Neural cell (in vitro differentiated cells): ENCODE results near the gene KAT2A. TPM values are rescaled to one million over a fixed set of nuclear protein-coding genes. Genes with fewer than 3 reads are reported as not detected.

Source experiments
- H2AFZ ChIP-seq: fragments of 200-600, 300-800 bp; sonication (generic), shearing (Covaris generic); 2 replicates; pipeline ENCODE4 v1.6.0; 2014; ENCODE audit warnings: low read depth, mild to moderate bottlenecking, antibody characterized with exemption, low read length, moderate library complexity
- H3F3A ChIP-seq: fragments of 200-600 bp; shearing (Covaris generic); 2 replicates; pipeline ENCODE4 v1.6.1; 2016; ENCODE audit warnings: mild to moderate bottlenecking, moderate library complexity, mixed read lengths, antibody characterized with exemption, low read length; ENCODE audit not compliant: insufficient read depth, poor library complexity, severe bottlenecking
- H3K27ac ChIP-seq: fragments of 200-600, 300-800 bp; sonication (generic), shearing (Covaris generic); 2 replicates; pipeline ENCODE4 v1.5.1; 2014; ENCODE audit warnings: mild to moderate bottlenecking, low read length, moderate library complexity
- H3K27me3 ChIP-seq: fragments of 300-800, 200-600 bp; sonication (generic), shearing (Covaris generic); 2 replicates; pipeline ENCODE4 v1.6.0; 2014; ENCODE audit warnings: mild to moderate bottlenecking, low read depth, low read length, moderate library complexity; ENCODE audit not compliant: insufficient read depth
- H3K36me3 ChIP-seq: fragments of 300-800, 200-600 bp; sonication (generic), shearing (Covaris generic); 2 replicates; pipeline ENCODE4 v1.5.1; 2014; ENCODE audit warnings: mild to moderate bottlenecking, antibody characterized with exemption, low read length, moderate library complexity; ENCODE audit not compliant: insufficient read depth
- H3K4me2 ChIP-seq: fragments of 300-800, 200-600 bp; sonication (generic), shearing (Covaris generic); 2 replicates; pipeline ENCODE4 v1.6.0; 2014; ENCODE audit warnings: mild to moderate bottlenecking, low read length
- H3K4me3 ChIP-seq: fragments of 300-800, 200-600 bp; sonication (generic), shearing (Covaris generic); 2 replicates; pipeline ENCODE4 v1.5.1; 2014; ENCODE audit warnings: mild to moderate bottlenecking, low read length, moderate library complexity
- H3K79me2 ChIP-seq: fragments of 200-600 bp; shearing (Covaris generic); replicated peaks from 2 replicates; pipeline ENCODE4 v1.6.0; 2014; ENCODE audit warnings: mild to moderate bottlenecking, low read length, moderate library complexity; ENCODE audit not compliant: insufficient read depth
- H3K9ac ChIP-seq: fragments of 300-800, 200-600 bp; sonication (generic), shearing (Covaris generic); 2 replicates; pipeline ENCODE4 v1.6.1; 2016; ENCODE audit warnings: mild to moderate bottlenecking, low read length, mixed read lengths
- H3K9me2 ChIP-seq: fragments of 200-600 bp; shearing (Covaris generic); 2 replicates; pipeline ENCODE4 v1.6.1; 2016; ENCODE audit warnings: mild to moderate bottlenecking, low read length, mixed read lengths; ENCODE audit not compliant: insufficient read depth
- H3K9me3 ChIP-seq: fragments of 200-600, 300-800 bp; sonication (generic), shearing (Covaris generic); 2 replicates; pipeline ENCODE4 v1.6.1; 2016; ENCODE audit warnings: mild to moderate bottlenecking, mixed run types, low read length, moderate library complexity, mixed read lengths
- H4K20me1 ChIP-seq: fragments of 200-600 bp; shearing (Covaris generic); 2 replicates; pipeline ENCODE4 v1.6.1; 2016; ENCODE audit warnings: mild to moderate bottlenecking, mixed run types; ENCODE audit not compliant: insufficient read depth
- EP300 ChIP-seq: fragments of 450-650 bp; conservative IDR thresholded peaks from 2 replicates; pipeline ENCODE4 v1.6.1; 2014; ENCODE audit warnings: antibody characterized with exemption, mild to moderate bottlenecking, moderate library complexity; ENCODE audit not compliant: poor library complexity, severe bottlenecking
- EZH2 ChIP-seq: fragments of 200-600, 300-800 bp; shearing (Covaris generic), sonication (generic); IDR thresholded peaks from 2 replicates; pipeline ENCODE4 v1.6.1; 2014; ENCODE audit warnings: antibody characterized with exemption, low read length, borderline replicate concordance, mild to moderate bottlenecking; ENCODE audit not compliant: insufficient read depth, poor library complexity, severe bottlenecking
- MXI1 ChIP-seq: fragments of 450-650 bp; conservative IDR thresholded peaks from 2 replicates; pipeline ENCODE4 v1.6.1; 2014; ENCODE audit warnings: antibody characterized with exemption, mild to moderate bottlenecking; ENCODE audit not compliant: poor library complexity, severe bottlenecking
- POLR2AphosphoS5 ChIP-seq: IDR thresholded peaks from 2 replicates; pipeline ENCODE4 v1.6.1; 2012
- RAD21 ChIP-seq: fragments of 450-650 bp; conservative IDR thresholded peaks from 2 replicates; pipeline ENCODE4 v1.6.1; 2014; ENCODE audit warnings: antibody characterized with exemption, mild to moderate bottlenecking, moderate library complexity
- SMC3 ChIP-seq: fragments of 450-650 bp; conservative IDR thresholded peaks from 2 replicates; pipeline ENCODE4 v1.6.1; 2014; ENCODE audit warnings: antibody characterized with exemption, mild to moderate bottlenecking, moderate library complexity; ENCODE audit not compliant: poor library complexity
- TAF1 ChIP-seq: IDR thresholded peaks from 2 replicates; pipeline ENCODE4 v1.6.1; 2012; ENCODE audit warnings: low read depth
- polyA plus RNA-seq: library from polyadenylated mRNA; depleted of rRNA; stranded (reverse); fragments of >200 nt; gene quantifications from 2 replicates; pipeline ENCODE4 v1.2.3, GENCODE V29; 2014
- TF ChIP-seq, protein P1 (sequence below): fragments of 450-650 bp; IDR thresholded peaks from 2 replicates; pipeline ENCODE4 v1.5.1; 2014; ENCODE audit warnings: antibody characterized with exemption, mild to moderate bottlenecking, moderate library complexity; ENCODE audit not compliant: poor library complexity, severe bottlenecking
- TF ChIP-seq, protein P2 (sequence below): IDR thresholded peaks from 2 replicates; pipeline ENCODE4 v1.6.1; 2012; ENCODE audit warnings: borderline replicate concordance

Gene KAT2A
- polyA plus RNA-seq, 1 donor from 2014 or later, result 39.9 TPM

DNA sequence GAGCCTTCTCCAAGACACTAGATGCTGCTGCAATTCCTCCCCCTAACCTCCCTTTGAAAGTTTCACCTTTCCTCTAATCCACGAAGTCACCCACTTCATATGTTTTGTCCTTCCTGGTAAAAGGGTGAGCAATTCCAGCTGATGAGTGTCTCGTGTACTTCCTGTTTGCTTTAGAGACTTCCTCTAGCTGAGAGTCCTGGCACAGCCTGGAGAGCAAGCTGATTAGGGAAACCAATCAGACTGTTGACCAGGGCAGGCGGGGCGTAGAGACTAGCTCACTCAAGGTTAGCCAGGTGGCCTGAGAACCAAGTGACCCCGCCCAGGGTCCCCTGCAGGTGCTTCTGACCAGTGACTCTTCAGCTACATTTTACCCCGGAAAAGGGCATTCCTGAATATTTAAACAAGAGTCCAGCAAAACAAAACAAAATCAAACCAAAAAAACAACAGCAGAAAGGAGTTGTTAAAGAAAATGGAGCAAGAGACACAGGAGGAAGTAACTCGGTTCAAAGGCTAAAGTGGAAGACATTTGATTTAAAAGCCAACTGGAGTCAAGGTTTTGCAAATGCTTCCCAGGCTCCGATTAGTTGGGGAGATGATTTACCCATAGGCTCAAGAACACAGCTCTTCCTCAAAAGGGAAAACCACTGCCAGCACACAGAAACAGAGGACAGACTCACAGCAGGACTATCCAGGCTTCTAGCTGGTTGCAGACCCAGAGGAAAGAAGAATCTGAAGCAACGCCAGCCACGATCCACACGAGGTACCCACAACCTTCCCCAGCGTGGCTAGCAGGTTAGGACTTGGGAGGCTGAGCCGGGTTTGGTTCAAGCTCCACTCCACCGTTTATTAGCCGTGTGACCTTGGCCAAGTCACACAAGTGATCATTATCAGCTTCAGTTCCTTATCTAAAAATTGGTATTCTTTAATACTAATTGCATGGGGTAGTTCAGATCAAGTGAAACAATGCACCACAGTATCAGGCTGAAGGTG is 14.8 kb upstream of the KAT2A start:
- Histone ChIP-seq H3K79me2 (no peaks in the 10 kb centered on the region), H3K36me3 (no peaks in the 10 kb centered on the region), H3F3A (no peaks in the 10 kb centered on the region), H3K9ac (no peak overlapping the region), H2AFZ (no peak overlapping the region), H3K27me3 (no peaks in the 10 kb centered on the region), H4K20me1 (no peaks in the 10 kb centered on the region), H3K9me2 (no peaks in the 10 kb centered on the region), H3K27ac (no peak overlapping the region), H3K4me2 (no peak overlapping the region), H3K4me3 (no peak overlapping the region), H3K9me3 (no peaks in the 10 kb centered on the region)
- TF ChIP-seq EP300 (no peak), POLR2AphosphoS5 (no peak), MXI1 (no peak), SMC3 (no peak), TAF1 (no peak), RAD21 (no peak), EZH2 (no peak)
- TF ChIP-seq, protein P1, sequence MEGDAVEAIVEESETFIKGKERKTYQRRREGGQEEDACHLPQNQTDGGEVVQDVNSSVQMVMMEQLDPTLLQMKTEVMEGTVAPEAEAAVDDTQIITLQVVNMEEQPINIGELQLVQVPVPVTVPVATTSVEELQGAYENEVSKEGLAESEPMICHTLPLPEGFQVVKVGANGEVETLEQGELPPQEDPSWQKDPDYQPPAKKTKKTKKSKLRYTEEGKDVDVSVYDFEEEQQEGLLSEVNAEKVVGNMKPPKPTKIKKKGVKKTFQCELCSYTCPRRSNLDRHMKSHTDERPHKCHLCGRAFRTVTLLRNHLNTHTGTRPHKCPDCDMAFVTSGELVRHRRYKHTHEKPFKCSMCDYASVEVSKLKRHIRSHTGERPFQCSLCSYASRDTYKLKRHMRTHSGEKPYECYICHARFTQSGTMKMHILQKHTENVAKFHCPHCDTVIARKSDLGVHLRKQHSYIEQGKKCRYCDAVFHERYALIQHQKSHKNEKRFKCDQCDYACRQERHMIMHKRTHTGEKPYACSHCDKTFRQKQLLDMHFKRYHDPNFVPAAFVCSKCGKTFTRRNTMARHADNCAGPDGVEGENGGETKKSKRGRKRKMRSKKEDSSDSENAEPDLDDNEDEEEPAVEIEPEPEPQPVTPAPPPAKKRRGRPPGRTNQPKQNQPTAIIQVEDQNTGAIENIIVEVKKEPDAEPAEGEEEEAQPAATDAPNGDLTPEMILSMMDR, result no peak
- TF ChIP-seq, protein P2, sequence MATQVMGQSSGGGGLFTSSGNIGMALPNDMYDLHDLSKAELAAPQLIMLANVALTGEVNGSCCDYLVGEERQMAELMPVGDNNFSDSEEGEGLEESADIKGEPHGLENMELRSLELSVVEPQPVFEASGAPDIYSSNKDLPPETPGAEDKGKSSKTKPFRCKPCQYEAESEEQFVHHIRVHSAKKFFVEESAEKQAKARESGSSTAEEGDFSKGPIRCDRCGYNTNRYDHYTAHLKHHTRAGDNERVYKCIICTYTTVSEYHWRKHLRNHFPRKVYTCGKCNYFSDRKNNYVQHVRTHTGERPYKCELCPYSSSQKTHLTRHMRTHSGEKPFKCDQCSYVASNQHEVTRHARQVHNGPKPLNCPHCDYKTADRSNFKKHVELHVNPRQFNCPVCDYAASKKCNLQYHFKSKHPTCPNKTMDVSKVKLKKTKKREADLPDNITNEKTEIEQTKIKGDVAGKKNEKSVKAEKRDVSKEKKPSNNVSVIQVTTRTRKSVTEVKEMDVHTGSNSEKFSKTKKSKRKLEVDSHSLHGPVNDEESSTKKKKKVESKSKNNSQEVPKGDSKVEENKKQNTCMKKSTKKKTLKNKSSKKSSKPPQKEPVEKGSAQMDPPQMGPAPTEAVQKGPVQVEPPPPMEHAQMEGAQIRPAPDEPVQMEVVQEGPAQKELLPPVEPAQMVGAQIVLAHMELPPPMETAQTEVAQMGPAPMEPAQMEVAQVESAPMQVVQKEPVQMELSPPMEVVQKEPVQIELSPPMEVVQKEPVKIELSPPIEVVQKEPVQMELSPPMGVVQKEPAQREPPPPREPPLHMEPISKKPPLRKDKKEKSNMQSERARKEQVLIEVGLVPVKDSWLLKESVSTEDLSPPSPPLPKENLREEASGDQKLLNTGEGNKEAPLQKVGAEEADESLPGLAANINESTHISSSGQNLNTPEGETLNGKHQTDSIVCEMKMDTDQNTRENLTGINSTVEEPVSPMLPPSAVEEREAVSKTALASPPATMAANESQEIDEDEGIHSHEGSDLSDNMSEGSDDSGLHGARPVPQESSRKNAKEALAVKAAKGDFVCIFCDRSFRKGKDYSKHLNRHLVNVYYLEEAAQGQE, result no peak

DNA sequence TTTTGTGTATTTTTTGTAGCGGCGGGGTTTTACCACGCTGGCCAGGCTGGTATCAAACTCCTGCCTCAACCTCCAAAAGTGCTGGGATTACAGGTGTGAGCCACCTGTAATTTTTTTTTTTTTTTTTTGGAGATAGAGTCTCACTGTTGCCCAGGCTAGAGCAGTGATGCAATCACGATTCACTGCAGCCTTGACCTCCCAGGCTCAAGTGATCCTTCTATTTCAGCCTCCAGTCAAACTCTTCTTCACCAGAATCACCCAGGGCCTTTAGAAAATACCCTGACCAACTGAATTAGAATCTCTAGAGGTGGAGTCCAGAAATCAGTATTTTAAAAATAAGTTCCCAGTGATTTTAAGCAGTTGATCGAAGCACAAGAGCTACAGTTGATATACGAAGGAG is 14.0 kb upstream of the KAT2A start:
- TF ChIP-seq TAF1 (no peak), EP300 (no peak), POLR2AphosphoS5 (no peak), SMC3 (no peak), MXI1 (no peak), RAD21 (no peak), EZH2 (no peak)
- TF ChIP-seq, protein P2, result no peak
- TF ChIP-seq, protein P1, result no peak
- H3K9me2 ChIP-seq, result no peaks in the 10 kb centered on the region
- H3K9me3 ChIP-seq, result no peaks in the 10 kb centered on the region
- H3K9ac ChIP-seq, result no peak overlapping the region
- H4K20me1 ChIP-seq, result no peaks in the 10 kb centered on the region
- no peak overlapping the region for H2AFZ ChIP-seq
- H3K27me3 ChIP-seq, result no peaks in the 10 kb centered on the region
- no peaks in the 10 kb centered on the region for H3K79me2 ChIP-seq
- H3K27ac ChIP-seq, result no peak overlapping the region
- no peak overlapping the region for H3K4me2 ChIP-seq
- H3F3A ChIP-seq, result no peaks in the 10 kb centered on the region
- no peak overlapping the region for H3K4me3 ChIP-seq
- no peaks in the 10 kb centered on the region for H3K36me3 ChIP-seq
